ENCODE measurements around the gene LRRFIP1. TPM values are rescaled to one million over a fixed set of nuclear protein-coding genes. Genes with fewer than 3 reads are reported as not detected.

Gene LRRFIP1
- total RNA-seq, 1 donor from 2014 or later, result 37.1 TPM

DNA sequence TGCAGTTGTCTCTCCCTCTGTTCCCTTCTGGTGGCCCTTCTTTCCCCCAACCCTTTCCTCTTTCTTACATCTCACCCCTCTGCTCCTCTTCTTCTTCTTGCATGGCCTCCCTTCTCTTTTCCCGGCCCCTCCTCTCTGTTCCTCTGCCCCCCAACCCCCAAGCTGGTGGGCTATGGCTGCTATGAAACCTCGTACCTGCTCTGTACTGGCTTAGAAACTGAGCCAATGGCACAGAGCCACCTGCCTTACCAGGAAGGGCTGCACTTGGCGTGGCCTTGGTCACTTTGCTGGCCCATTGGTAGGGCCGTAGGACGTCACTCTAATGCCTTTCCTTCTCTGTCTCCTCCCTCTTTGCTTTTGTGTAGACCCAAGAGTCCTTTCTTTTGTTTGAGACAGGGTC is 78.9 kb downstream of the LRRFIP1 start:
- TF ChIP-seq, protein P1, sequence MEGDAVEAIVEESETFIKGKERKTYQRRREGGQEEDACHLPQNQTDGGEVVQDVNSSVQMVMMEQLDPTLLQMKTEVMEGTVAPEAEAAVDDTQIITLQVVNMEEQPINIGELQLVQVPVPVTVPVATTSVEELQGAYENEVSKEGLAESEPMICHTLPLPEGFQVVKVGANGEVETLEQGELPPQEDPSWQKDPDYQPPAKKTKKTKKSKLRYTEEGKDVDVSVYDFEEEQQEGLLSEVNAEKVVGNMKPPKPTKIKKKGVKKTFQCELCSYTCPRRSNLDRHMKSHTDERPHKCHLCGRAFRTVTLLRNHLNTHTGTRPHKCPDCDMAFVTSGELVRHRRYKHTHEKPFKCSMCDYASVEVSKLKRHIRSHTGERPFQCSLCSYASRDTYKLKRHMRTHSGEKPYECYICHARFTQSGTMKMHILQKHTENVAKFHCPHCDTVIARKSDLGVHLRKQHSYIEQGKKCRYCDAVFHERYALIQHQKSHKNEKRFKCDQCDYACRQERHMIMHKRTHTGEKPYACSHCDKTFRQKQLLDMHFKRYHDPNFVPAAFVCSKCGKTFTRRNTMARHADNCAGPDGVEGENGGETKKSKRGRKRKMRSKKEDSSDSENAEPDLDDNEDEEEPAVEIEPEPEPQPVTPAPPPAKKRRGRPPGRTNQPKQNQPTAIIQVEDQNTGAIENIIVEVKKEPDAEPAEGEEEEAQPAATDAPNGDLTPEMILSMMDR (conservative IDR thresholded peaks at IDR 0.05), result no peak
- Mint-ChIP-seq H3K27me3 (ENCODE audit: low read depth) (no peaks in the 10 kb centered on the region), H3K4me3 (no peak overlapping the region), H3K9me3 (no peaks in the 10 kb centered on the region), H3K36me3 (ENCODE audit: low read depth) (no peaks in the 10 kb centered on the region), H3K27ac (ENCODE audit: unreplicated experiment) (peak overlapping the region; percentile 50), H3K4me1 (peaks cover 27% of the 10 kb centered on the region)
- DNase-seq (ENCODE audit: low read depth, low spot score), result no peak

DNA sequence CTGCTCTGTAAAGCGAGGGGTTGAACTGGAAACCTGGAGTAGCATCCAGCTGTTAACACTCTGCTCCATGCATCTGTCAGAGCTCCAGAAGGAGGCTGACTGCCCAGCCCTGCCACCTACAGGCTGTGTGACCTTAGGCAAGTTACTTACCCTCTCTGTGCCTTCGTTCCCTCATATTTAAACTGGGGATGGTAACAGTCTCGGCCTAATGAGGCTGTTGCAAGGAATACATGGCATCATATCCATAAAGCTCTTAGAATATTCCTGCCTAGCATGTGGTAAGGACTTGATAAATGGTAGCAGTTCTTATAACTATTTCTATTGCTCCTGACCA is 80.6 kb downstream of the LRRFIP1 start:
- TF ChIP-seq, protein P1 (conservative IDR thresholded peaks at IDR 0.05), result no peak
- no peak overlapping the region for H3K4me3 Mint-ChIP-seq
- no peak for DNase-seq (ENCODE audit: low read depth, low spot score)
- no peaks in the 10 kb centered on the region for H3K27me3 Mint-ChIP-seq (ENCODE audit: low read depth)
- H3K9me3 Mint-ChIP-seq, result no peaks in the 10 kb centered on the region
- peaks cover 18% of the 10 kb centered on the region for H3K4me1 Mint-ChIP-seq
- H3K27ac Mint-ChIP-seq (ENCODE audit: unreplicated experiment), result no peak overlapping the region
- no peaks in the 10 kb centered on the region for H3K36me3 Mint-ChIP-seq (ENCODE audit: low read depth)

DNA sequence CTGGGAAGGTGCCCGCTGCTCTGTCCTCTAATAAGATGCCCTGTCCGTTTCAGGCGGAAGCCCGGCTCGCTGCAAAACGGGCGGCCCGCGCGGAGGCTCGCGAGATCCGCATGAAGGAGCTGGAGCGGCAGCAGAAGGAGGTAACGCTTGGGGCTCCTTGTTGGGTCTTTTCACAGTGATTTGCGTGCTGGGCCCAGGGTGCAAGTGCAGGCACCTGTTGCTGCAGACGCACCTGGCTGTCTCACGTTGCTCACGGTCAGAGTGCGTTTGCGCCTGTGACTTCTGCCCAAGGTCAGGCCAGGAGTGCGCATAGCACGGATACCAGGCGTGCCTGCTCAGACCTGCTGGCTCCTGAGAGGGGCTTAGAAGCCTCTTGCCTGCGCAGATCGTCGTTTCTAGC is 81.1 kb downstream of the LRRFIP1 start:
- H3K27ac Mint-ChIP-seq (ENCODE audit: unreplicated experiment), result no peak overlapping the region
- H3K4me3 Mint-ChIP-seq, result no peak overlapping the region
- no peaks in the 10 kb centered on the region for H3K9me3 Mint-ChIP-seq
- DNase-seq (ENCODE audit: low read depth, low spot score), result no peak
- no peaks in the 10 kb centered on the region for H3K27me3 Mint-ChIP-seq (ENCODE audit: low read depth)
- peaks cover 3% of the 10 kb centered on the region for H3K36me3 Mint-ChIP-seq (ENCODE audit: low read depth)
- TF ChIP-seq, protein P1 (conservative IDR thresholded peaks at IDR 0.05), result no peak
- H3K4me1 Mint-ChIP-seq, result peaks cover 18% of the 10 kb centered on the region

DNA sequence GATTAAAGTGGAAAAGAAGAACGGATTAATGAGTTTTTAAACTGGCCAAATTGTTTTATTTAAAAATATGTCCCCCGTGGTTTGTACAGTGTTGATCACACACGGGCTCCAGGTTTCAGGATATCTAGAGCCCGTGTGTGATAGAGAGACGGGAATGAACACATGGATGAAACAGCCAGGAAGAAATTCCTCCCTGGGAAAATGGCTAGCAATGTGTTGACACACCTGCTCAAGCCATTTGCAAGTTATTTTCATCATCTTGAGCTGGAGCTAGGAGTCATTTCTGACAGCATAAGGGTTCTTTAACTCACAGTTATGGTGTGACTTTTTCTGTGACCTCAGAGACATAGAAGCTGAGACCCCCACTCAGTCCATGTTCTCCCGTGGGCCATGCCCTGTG is 81.6 kb downstream of the LRRFIP1 start:
- TF ChIP-seq, protein P1 (conservative IDR thresholded peaks at IDR 0.05), result no peak
- Mint-ChIP-seq H3K27me3 (ENCODE audit: low read depth) (no peaks in the 10 kb centered on the region), H3K4me1 (peaks cover 15% of the 10 kb centered on the region), H3K27ac (ENCODE audit: unreplicated experiment) (no peak overlapping the region), H3K9me3 (no peaks in the 10 kb centered on the region), H3K4me3 (no peak overlapping the region), H3K36me3 (ENCODE audit: low read depth) (peaks cover 3% of the 10 kb centered on the region)
- no peak for DNase-seq (ENCODE audit: low read depth, low spot score)

DNA sequence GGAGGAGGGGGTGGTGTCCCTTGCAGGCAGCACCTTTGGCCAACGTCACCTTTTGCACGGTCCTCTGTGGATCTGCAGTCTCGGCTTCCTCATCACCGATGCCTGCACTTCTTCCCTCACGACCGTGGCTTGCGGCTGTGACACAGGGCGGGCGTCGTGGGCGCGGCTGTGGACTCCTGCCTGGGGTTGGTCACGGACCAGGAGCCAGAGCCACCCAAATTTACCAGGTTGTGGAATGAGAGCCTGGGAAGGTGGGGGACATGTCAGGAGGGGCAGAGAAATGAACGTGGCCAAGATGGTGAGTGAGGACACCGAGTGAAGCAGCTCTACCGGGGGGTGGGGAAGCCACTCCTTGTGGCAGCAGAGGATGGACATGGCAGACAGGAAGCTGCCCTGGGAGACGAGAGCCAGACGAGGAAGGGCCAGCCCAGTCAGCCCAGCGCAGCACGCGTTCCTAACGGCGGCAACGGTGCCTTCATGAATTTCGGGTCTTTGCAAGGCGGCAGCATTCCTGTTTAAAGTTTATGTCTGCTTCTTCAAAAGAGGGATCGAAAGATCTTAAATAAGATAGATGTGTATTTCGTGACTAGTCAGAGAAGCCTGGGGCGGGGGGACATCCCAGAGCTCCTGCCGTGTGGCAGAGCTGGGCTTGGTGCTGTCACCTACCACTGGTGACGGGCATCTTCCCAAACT is 84.2 kb downstream of the LRRFIP1 start:
- Mint-ChIP-seq H3K27me3 (ENCODE audit: low read depth) (no peaks in the 10 kb centered on the region), H3K4me1 (peaks cover 32% of the 10 kb centered on the region), H3K27ac (ENCODE audit: unreplicated experiment) (no peak overlapping the region), H3K36me3 (ENCODE audit: low read depth) (peaks cover 3% of the 10 kb centered on the region), H3K4me3 (no peak overlapping the region), H3K9me3 (no peaks in the 10 kb centered on the region)
- no peak for DNase-seq (ENCODE audit: low read depth, low spot score)
- TF ChIP-seq, protein P1 (conservative IDR thresholded peaks at IDR 0.05), result no peak

All from neural crest cell (in vitro differentiated cells).